ENCODE results near the gene IQSEC3. TPM values are rescaled to one million over a fixed set of nuclear protein-coding genes. Genes with fewer than 3 reads are reported as not detected.
"Not testable (repeated sequence)": the region's sequence is repeated elsewhere in the genome, so short reads cannot be mapped to it uniquely, and the experiment has no call there.

The IQSEC3 gene
- total and polyA plus RNA-seq, 2 donors: 0.99 to 4.4 TPM

DNA sequence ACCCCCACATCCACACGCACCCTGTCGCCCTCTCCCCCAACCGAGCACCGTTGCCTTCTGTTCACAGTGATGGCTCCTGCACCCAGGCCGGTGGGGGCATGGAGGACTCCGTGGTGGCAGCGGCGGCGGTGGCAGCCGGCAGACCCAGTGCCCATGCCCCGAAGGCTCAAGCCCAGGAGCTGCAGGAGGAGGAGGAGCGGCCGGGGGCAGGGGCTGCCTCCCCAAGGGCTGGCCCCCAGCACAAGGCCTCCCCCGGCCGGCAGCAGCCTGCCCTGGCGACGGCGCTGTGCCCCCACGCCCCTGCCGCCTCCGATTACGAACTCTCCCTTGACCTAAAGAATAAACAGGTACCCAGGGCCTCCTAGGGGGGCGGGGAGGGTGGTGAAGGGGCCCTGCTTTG lies 59.0 kb downstream of the IQSEC3 start:
- H3K4me3 ChIP-seq (ENCODE audit: low read length in 2 of 2): no peak overlapping the region
- H3K27me3 ChIP-seq (ENCODE audit: control insufficient read depth in 2 of 2, insufficient read depth in 1 of 2, low read length in 1 of 2): no peaks in the 10 kb centered on the region
- H3K27ac ChIP-seq (ENCODE audit: low read depth in 1 of 2, low read length in 1 of 2): no peak overlapping the region
- no peaks in the 10 kb centered on the region for H3K4me1 ChIP-seq (ENCODE audit: control insufficient read depth in 2 of 2, insufficient read depth in 2 of 2, low read length in 2 of 2)
- no peaks in the 10 kb centered on the region for H3K9me3 ChIP-seq (ENCODE audit: control insufficient read depth in 2 of 2, insufficient read depth in 1 of 2, low read length in 1 of 2)
- DNase-seq (ENCODE audit: low read depth in 6 of 9, low spot score in 9 of 9): no peak
- H3K36me3 ChIP-seq (ENCODE audit: control insufficient read depth in 2 of 2, insufficient read depth in 2 of 2, low read length in 1 of 2): no peaks in the 10 kb centered on the region
- 95% methylated on average over 23 of the region's 23 CpGs for WGBS

GRCh38 chr12:128079-128478 lies 61.5 kb downstream of the IQSEC3 start:
- H3K27me3 ChIP-seq (ENCODE audit: control insufficient read depth in 2 of 2, insufficient read depth in 1 of 2, low read length in 1 of 2): no peaks in the 10 kb centered on the region
- DNase-seq (ENCODE audit: low read depth in 6 of 9, low spot score in 9 of 9): no peak
- H3K4me3 ChIP-seq (ENCODE audit: low read length in 2 of 2): no peak overlapping the region
- WGBS: 65% methylated on average over 5 of the region's 5 CpGs
- no peaks in the 10 kb centered on the region for H3K36me3 ChIP-seq (ENCODE audit: control insufficient read depth in 2 of 2, insufficient read depth in 2 of 2, low read length in 1 of 2)
- no peaks in the 10 kb centered on the region for H3K9me3 ChIP-seq (ENCODE audit: control insufficient read depth in 2 of 2, insufficient read depth in 1 of 2, low read length in 1 of 2)
- H3K4me1 ChIP-seq (ENCODE audit: control insufficient read depth in 2 of 2, insufficient read depth in 2 of 2, low read length in 2 of 2): no peaks in the 10 kb centered on the region
- H3K27ac ChIP-seq (ENCODE audit: low read depth in 1 of 2, low read length in 1 of 2): no peak overlapping the region

GRCh38 chr12:129001-129400 lies 62.4 kb downstream of the IQSEC3 start:
- no peaks in the 10 kb centered on the region for H3K4me1 ChIP-seq (ENCODE audit: control insufficient read depth in 2 of 2, insufficient read depth in 2 of 2, low read length in 2 of 2)
- no peak for DNase-seq (ENCODE audit: low read depth in 6 of 9, low spot score in 9 of 9)
- H3K36me3 ChIP-seq (ENCODE audit: control insufficient read depth in 2 of 2, insufficient read depth in 2 of 2, low read length in 1 of 2): no peaks in the 10 kb centered on the region
- H3K27me3 ChIP-seq (ENCODE audit: control insufficient read depth in 2 of 2, insufficient read depth in 1 of 2, low read length in 1 of 2): no peaks in the 10 kb centered on the region
- no peak overlapping the region for H3K27ac ChIP-seq (ENCODE audit: low read depth in 1 of 2, low read length in 1 of 2)
- H3K9me3 ChIP-seq (ENCODE audit: control insufficient read depth in 2 of 2, insufficient read depth in 1 of 2, low read length in 1 of 2): no peaks in the 10 kb centered on the region
- H3K4me3 ChIP-seq (ENCODE audit: low read length in 2 of 2): no peak overlapping the region
- 87% methylated on average over 10 of the region's 10 CpGs for WGBS

GRCh38 chr12:130519-130918 lies 64.0 kb downstream of the IQSEC3 start:
- no peak overlapping the region for H3K27ac ChIP-seq (ENCODE audit: low read depth in 1 of 2, low read length in 1 of 2)
- 98% methylated on average over 5 of the region's 5 CpGs for WGBS
- H3K9me3 ChIP-seq (ENCODE audit: control insufficient read depth in 2 of 2, insufficient read depth in 1 of 2, low read length in 1 of 2): no peaks in the 10 kb centered on the region
- H3K27me3 ChIP-seq (ENCODE audit: control insufficient read depth in 2 of 2, insufficient read depth in 1 of 2, low read length in 1 of 2): no peaks in the 10 kb centered on the region
- DNase-seq (ENCODE audit: low read depth in 6 of 9, low spot score in 9 of 9): no peak
- H3K36me3 ChIP-seq (ENCODE audit: control insufficient read depth in 2 of 2, insufficient read depth in 2 of 2, low read length in 1 of 2): no peaks in the 10 kb centered on the region
- H3K4me3 ChIP-seq (ENCODE audit: low read length in 2 of 2): no peak overlapping the region
- no peaks in the 10 kb centered on the region for H3K4me1 ChIP-seq (ENCODE audit: control insufficient read depth in 2 of 2, insufficient read depth in 2 of 2, low read length in 2 of 2)

- H3K9me3 ChIP-seq (ENCODE audit: control insufficient read depth in 2 of 2, insufficient read depth in 1 of 2, low read length in 1 of 2): no peaks in the 10 kb centered on the region
- no peak overlapping the region for H3K4me3 ChIP-seq (ENCODE audit: low read length in 2 of 2)
- no peaks in the 10 kb centered on the region for H3K27me3 ChIP-seq (ENCODE audit: control insufficient read depth in 2 of 2, insufficient read depth in 1 of 2, low read length in 1 of 2)
- no peaks in the 10 kb centered on the region for H3K4me1 ChIP-seq (ENCODE audit: control insufficient read depth in 2 of 2, insufficient read depth in 2 of 2, low read length in 2 of 2)
- no peak overlapping the region for H3K27ac ChIP-seq (ENCODE audit: low read depth in 1 of 2, low read length in 1 of 2)
- no peaks in the 10 kb centered on the region for H3K36me3 ChIP-seq (ENCODE audit: control insufficient read depth in 2 of 2, insufficient read depth in 2 of 2, low read length in 1 of 2)
- no peak for DNase-seq (ENCODE audit: low read depth in 6 of 9, low spot score in 9 of 9)
- 98% methylated on average over 12 of the region's 12 CpGs for WGBS
These were observed 64.4 kb downstream of the IQSEC3 start for GRCh38 chr12:131008-131407.

DNA sequence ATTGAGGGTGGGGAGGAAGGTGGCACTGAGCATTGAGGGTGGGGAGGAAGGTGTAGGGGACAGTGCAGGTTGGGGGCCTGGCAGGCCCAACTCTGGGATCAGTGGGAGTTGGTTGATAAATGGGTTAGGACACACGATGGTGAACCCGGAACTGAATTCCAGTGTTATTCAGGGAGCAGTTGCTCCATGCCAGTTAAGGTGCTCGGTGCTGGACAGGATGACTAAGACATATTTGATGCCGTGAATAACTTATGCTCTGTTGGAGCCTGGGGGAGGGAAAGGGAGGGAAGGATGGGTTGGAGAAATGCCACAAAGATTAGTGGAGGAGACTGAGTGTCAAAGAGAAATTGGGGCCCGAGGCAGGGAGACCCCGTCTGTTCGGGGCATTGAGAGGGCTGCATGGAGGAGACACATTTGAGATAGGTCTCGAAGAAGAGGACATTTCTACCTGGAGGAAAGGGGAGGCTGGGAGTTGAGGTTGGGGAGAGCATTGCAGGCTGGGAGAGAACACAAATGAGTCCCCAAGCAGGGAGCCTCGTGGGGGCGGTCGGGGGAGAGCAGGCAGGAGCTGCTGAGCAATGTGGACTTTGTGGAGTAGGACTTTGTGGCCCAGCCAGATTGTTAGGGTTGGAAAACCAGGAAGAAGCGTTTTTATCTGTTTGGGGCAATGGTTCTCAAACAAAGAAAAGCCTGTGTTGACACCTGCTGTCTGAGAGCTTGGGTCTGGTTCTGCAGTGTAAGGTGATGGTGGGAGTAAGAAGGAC lies 65.3 kb downstream of the IQSEC3 start:
- Histone ChIP-seq H3K4me3 (ENCODE audit: low read length in 2 of 2) (no peak overlapping the region), H3K36me3 (ENCODE audit: control insufficient read depth in 2 of 2, insufficient read depth in 2 of 2, low read length in 1 of 2) (no peaks in the 10 kb centered on the region), H3K9me3 (ENCODE audit: control insufficient read depth in 2 of 2, insufficient read depth in 1 of 2, low read length in 1 of 2) (no peaks in the 10 kb centered on the region), H3K27ac (ENCODE audit: low read depth in 1 of 2, low read length in 1 of 2) (no peak overlapping the region), H3K4me1 (ENCODE audit: control insufficient read depth in 2 of 2, insufficient read depth in 2 of 2, low read length in 2 of 2) (no peaks in the 10 kb centered on the region), H3K27me3 (ENCODE audit: control insufficient read depth in 2 of 2, insufficient read depth in 1 of 2, low read length in 1 of 2) (peaks cover 0 to 2% of the 10 kb centered on the region in 2 donors)
- no peak for DNase-seq (ENCODE audit: low read depth in 6 of 9, low spot score in 9 of 9)
- 96% methylated on average over 12 of the region's 12 CpGs for WGBS

DNA sequence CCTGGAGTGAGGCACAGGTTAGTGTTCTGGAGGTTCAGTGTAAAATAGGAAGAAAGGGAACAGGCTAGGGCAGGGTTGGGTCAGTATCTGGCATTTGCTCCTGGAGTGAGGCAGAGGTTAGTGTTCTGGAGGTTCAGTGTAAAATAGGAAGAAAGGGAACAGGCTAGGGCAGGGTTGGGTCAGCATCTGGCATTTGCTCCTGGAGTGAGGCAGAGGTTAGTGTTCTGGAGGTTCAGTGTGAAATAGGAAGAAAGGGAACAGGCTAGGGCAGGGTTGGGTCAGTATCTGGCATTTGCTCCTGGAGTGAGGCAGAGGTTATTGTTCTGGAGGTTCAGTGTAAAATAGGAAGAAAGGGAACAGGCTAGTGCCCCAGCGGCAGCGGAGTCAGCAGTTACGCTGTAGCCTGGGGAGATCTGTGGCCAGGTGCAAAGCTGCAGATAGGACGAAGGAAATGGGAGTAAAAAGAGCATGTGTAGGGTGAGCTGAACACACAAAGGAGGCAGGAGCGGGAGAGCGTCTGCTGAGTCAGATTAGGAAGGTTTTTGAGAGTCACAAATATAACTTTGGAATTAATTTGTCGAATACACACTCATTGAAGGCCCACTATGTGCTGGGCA lies 67.2 kb downstream of the IQSEC3 start:
- H3K27me3 ChIP-seq (ENCODE audit: control insufficient read depth in 2 of 2, insufficient read depth in 1 of 2, low read length in 1 of 2): peaks cover 3 to 11% of the 10 kb centered on the region in 2 donors
- DNase-seq (ENCODE audit: low read depth in 6 of 9, low spot score in 9 of 9); H3K4me1 ChIP-seq (ENCODE audit: control insufficient read depth in 2 of 2, insufficient read depth in 2 of 2, low read length in 2 of 2); H3K36me3 ChIP-seq (ENCODE audit: control insufficient read depth in 2 of 2, insufficient read depth in 2 of 2, low read length in 1 of 2); H3K27ac ChIP-seq (ENCODE audit: low read depth in 1 of 2, low read length in 1 of 2); H3K9me3 ChIP-seq (ENCODE audit: control insufficient read depth in 2 of 2, insufficient read depth in 1 of 2, low read length in 1 of 2); H3K4me3 ChIP-seq (ENCODE audit: low read length in 2 of 2): not testable (repeated sequence)
- WGBS: 80% methylated on average over 7 of the region's 7 CpGs

GRCh38 chr12:135138-135537 lies 68.6 kb downstream of the IQSEC3 start:
- Histone ChIP-seq H3K27ac (ENCODE audit: low read depth in 1 of 2, low read length in 1 of 2) (no peak overlapping the region), H3K9me3 (ENCODE audit: control insufficient read depth in 2 of 2, insufficient read depth in 1 of 2, low read length in 1 of 2) (no peaks in the 10 kb centered on the region), H3K4me3 (ENCODE audit: low read length in 2 of 2) (no peak overlapping the region), H3K27me3 (ENCODE audit: control insufficient read depth in 2 of 2, insufficient read depth in 1 of 2, low read length in 1 of 2) (peaks cover 8 to 26% of the 10 kb centered on the region in 2 donors), H3K4me1 (ENCODE audit: control insufficient read depth in 2 of 2, insufficient read depth in 2 of 2, low read length in 2 of 2) (peaks cover 0 to 3% of the 10 kb centered on the region in 2 donors), H3K36me3 (ENCODE audit: control insufficient read depth in 2 of 2, insufficient read depth in 2 of 2, low read length in 1 of 2) (no peaks in the 10 kb centered on the region)
- DNase-seq (ENCODE audit: low read depth in 6 of 9, low spot score in 9 of 9): no peak
- 90% methylated on average over 2 of the region's 2 CpGs for WGBS

DNA sequence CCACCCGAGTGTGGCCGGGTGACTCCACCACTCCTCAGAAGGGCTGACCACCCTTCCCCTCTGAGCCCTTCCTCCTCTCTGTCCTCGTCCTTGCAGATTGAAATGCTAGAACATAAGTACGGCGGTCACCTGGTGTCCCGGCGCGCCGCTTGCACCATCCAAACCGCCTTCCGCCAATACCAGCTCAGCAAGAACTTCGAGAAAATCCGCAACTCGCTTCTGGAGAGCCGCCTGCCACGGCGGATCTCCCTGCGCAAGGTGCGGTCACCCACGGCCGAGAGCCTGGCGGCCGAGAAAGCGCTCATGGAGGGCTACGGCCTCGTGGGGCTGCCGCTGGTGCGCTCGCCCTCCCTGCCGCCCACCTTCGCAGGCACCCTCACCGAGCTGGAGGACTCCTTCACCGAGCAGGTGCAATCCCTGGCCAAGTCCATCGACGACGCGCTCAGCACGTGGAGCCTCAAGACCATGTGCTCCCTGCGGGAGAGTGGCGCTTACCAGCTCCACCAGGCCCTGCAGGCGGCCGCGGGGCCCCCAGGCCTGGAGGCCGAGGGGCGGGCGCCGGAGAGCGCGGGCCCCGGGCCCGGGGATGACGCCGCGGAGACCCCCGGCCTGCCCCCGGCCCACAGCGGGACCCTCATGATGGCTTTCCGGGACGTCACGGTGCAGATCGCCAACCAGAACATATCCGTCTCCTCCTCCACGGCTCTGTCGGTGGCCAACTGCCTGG lies 71.8 kb downstream of the IQSEC3 start:
- Histone ChIP-seq H3K4me1 (ENCODE audit: control insufficient read depth in 2 of 2, insufficient read depth in 2 of 2, low read length in 2 of 2) (peaks cover 0 to 7% of the 10 kb centered on the region in 2 donors), H3K36me3 (ENCODE audit: control insufficient read depth in 2 of 2, insufficient read depth in 2 of 2, low read length in 1 of 2) (no peaks in the 10 kb centered on the region), H3K27ac (ENCODE audit: low read depth in 1 of 2, low read length in 1 of 2) (no peak overlapping the region), H3K4me3 (ENCODE audit: low read length in 2 of 2) (no peak overlapping the region), H3K27me3 (ENCODE audit: control insufficient read depth in 2 of 2, insufficient read depth in 1 of 2, low read length in 1 of 2) (peaks cover 13 to 49% of the 10 kb centered on the region in 2 donors), H3K9me3 (ENCODE audit: control insufficient read depth in 2 of 2, insufficient read depth in 1 of 2, low read length in 1 of 2) (no peaks in the 10 kb centered on the region)
- 82% methylated on average over 64 of the region's 64 CpGs for WGBS
- no peak for DNase-seq (ENCODE audit: low read depth in 6 of 9, low spot score in 9 of 9)
